ENCODE results near the gene ITGA7. TPM values are rescaled to one million over a fixed set of nuclear protein-coding genes. Genes with fewer than 3 reads are reported as not detected.

Gene ITGA7
- total RNA-seq, 1 experiment from 2014 or later: 0.24 TPM

DNA sequence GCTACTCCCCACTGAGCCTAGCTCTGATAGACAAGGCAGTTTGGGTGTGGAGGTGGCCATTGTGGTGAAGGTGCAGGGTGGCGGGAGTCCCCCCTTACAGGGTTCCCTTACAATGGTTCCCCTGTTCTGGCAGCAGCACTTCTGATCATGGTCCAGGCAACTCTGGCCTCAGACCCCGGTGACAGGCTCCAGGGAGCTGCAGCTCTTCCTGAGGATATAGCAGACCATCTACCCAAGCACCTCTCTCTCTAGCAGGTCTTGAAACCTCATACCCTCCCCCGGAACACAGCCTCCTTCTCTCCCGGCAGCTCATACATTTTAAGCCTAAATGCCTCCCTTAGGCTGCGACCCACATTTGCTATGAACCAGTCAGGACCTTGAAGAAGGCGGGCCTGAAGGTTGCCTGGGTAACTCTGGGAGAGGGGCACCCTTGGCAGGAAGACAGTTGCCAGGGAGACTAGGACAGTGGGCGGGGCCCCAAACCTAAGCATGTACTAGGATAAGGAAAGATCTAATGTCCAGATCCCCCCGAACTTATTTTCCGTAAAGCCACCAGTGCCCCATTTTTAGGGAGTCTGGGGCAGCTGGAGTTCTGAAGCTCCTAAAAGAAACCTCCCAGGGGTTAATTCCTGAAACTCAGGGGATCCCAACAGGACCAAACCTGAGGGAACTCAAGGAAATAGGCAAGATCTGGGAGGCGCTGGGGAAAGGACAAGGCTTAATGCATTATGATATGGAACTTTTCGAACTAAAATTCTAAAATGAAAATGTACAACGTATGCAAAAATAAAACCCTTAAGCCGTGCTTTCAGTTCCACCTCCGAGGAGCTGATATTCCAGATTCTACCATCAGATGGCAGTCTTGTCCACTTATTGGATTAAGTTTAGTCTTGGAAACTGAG is 30.7 kb upstream of the ITGA7 start:
- DNase-seq (ENCODE audit: low read depth in 1 of 2, low spot score in 2 of 2): peak; percentile 83 to 88
- Histone ChIP-seq H3K36me3 (no peaks in the 10 kb centered on the region), H3K4me1 (replicated peaks) (peaks cover 9% of the 10 kb centered on the region), H3K4me3 (peak overlapping the region; percentile 39), H3K9me3 (replicated peaks) (no peaks in the 10 kb centered on the region), H3K27ac (peak overlapping the region; percentile 27), H3K27me3 (replicated peaks) (no peaks in the 10 kb centered on the region)

DNA sequence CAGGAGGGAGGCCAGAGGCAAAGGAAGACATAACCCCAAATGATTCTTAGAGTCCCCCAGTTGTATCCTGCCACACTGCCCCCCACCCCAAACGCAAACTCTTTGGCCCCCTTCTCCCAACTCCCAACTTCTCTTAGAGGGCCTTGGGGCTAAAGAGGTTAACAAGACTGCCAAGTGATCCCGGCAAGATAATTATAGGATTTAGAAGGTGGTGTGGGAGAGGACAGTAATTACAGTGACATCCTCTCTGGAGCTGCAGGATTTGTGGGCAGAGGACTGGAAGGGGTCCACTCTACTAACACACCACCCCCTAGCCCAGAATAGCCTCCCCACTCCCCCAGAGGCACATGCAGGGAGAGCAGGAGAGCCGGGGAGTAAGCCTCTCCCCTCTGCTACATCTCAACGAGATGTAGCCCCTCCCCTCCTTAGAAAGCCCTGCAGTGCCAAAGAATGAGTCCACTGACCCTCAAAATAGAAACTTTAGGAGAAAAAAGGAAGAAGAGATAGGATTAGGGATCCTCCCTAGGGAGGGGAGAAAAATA is 29.9 kb upstream of the ITGA7 start:
- H3K4me1 ChIP-seq (replicated peaks): peaks cover 7% of the 10 kb centered on the region
- H3K27ac ChIP-seq: peak overlapping the region; percentile 27
- no peaks in the 10 kb centered on the region for H3K27me3 ChIP-seq (replicated peaks)
- DNase-seq (ENCODE audit: low read depth in 1 of 2, low spot score in 2 of 2): no peak
- peak overlapping the region; percentile 39; the same call in 1 of the 2 replicates for H3K4me3 ChIP-seq
- H3K9me3 ChIP-seq (replicated peaks): no peaks in the 10 kb centered on the region
- H3K36me3 ChIP-seq: no peaks in the 10 kb centered on the region

DNA sequence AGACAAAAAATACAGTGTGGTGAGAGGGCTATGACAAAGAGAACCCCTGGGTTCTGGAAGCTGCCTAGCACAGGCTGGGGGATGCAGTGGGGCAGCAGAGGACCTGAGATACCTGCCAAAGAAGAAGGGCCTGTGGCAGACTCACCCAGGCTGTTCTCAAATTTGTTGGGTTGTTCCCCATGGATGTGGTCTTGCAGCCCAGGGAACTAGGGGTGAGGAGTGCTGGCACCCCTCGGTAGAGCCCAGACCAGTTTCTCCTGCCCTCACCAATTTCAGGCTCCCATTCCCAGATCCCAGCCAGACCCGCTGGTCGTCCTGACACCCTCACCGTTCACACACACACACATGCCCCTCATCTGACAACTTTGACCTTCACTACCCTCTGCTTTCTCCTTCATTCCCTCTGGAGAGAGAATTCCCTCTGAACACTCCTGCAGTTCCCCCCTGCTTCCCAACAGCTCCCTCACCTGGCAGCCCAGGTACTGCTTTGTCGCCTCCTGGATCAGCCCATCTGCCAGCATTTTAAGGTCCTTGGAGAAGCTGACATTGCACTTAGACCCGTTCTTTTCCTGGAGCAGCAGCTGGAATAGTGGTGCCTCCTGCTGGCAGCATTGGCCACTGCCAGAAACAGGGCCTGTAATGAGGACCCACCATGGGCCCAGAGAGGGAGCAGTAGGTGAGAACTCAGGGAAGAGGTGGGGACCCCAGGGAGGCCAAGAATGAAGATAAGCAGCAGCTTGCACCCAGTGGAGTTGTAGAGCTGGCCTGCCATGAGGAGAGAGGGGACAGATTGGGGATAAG is 29.3 kb upstream of the ITGA7 start:
- H3K4me1 ChIP-seq (replicated peaks): peaks cover 5% of the 10 kb centered on the region
- no peak overlapping the region for H3K27ac ChIP-seq
- H3K4me3 ChIP-seq: no peak overlapping the region
- no peaks in the 10 kb centered on the region for H3K36me3 ChIP-seq
- no peaks in the 10 kb centered on the region for H3K9me3 ChIP-seq (replicated peaks)
- DNase-seq (ENCODE audit: low read depth in 1 of 2, low spot score in 2 of 2): peak; percentile 39 to 61
- H3K27me3 ChIP-seq (replicated peaks): no peaks in the 10 kb centered on the region

DNA sequence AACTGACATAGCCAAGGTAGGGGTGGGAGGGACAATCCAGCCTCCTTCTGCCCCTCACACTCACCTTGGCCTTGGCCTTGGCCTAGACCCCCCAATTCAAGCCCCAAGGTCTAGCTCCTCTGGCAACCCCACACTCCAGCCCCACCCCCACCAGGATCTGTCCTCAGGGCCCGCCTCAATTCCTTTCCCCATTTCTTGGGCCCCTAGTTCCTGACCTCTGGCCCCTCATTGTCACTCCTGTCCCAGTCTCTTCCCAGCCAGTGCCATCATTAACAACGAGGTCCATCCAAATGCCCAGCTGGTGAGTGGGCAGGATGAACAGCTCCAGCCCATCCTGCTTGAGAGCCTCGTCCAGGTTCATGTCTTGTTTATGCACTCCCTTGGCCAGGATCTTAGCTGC is 28.4 kb upstream of the ITGA7 start:
- no peak overlapping the region for H3K4me3 ChIP-seq
- H3K27me3 ChIP-seq (replicated peaks): no peaks in the 10 kb centered on the region
- no peak for DNase-seq (ENCODE audit: low read depth in 1 of 2, low spot score in 2 of 2)
- peaks cover 5% of the 10 kb centered on the region for H3K4me1 ChIP-seq (replicated peaks)
- H3K9me3 ChIP-seq (replicated peaks): no peaks in the 10 kb centered on the region
- H3K27ac ChIP-seq: no peak overlapping the region
- H3K36me3 ChIP-seq: no peaks in the 10 kb centered on the region

DNA sequence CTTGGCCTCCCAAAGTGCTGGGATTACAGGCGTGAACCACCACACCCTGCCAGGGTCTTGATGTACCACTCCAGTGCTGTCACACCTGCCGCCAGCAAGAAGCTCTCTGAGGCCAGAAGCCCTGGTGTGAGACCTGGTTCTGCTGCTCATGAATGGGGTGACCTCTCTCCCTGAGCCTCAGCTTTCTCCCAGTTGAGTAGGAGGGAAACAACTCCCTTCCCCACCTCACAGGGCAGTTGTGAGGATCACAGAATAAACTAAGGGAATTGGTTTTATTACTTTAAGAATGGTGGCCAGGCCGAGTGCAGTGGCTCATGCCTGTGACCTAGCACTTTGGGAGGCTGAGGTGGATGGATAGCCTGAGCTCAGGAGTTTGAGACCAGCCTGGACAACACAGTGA is 26.9 kb upstream of the ITGA7 start:
- H3K4me3 ChIP-seq: no peak overlapping the region

DNA sequence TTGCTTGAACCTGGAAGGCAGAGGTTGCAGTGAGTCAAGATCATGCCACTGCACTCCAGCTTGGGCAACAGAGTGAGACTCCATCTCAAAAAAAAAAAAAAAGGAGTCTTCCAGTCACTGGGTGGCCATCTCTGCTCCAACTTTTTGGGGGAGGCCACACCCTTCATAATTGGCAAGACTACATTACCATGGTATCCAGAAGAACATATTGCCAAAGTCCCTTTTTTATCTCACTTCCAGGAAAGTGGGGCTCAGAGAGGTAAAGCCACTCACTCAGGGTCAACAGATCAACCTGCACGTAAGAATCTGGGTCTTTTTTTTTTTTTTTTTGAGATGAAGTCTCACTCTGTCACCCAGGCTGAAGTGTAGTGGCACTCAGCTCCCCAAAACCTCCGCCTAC is 26.2 kb upstream of the ITGA7 start:
- no peak overlapping the region for H3K4me3 ChIP-seq
- H3K27me3 ChIP-seq (replicated peaks): no peaks in the 10 kb centered on the region
- H3K9me3 ChIP-seq (replicated peaks): no peaks in the 10 kb centered on the region
- no peaks in the 10 kb centered on the region for H3K36me3 ChIP-seq
- no peak overlapping the region for H3K27ac ChIP-seq
- DNase-seq (ENCODE audit: low read depth in 1 of 2, low spot score in 2 of 2): no peak
- H3K4me1 ChIP-seq (replicated peaks): peaks cover 25% of the 10 kb centered on the region

More for the DNA sequence above, 26.9 kb upstream of the ITGA7 start:
- no peak overlapping the region for H3K27ac ChIP-seq
- no peak for DNase-seq (ENCODE audit: low read depth in 1 of 2, low spot score in 2 of 2)
- H3K36me3 ChIP-seq: no peaks in the 10 kb centered on the region
- no peaks in the 10 kb centered on the region for H3K27me3 ChIP-seq (replicated peaks)
- H3K9me3 ChIP-seq (replicated peaks): no peaks in the 10 kb centered on the region
- peaks cover 20% of the 10 kb centered on the region for H3K4me1 ChIP-seq (replicated peaks)

DNA sequence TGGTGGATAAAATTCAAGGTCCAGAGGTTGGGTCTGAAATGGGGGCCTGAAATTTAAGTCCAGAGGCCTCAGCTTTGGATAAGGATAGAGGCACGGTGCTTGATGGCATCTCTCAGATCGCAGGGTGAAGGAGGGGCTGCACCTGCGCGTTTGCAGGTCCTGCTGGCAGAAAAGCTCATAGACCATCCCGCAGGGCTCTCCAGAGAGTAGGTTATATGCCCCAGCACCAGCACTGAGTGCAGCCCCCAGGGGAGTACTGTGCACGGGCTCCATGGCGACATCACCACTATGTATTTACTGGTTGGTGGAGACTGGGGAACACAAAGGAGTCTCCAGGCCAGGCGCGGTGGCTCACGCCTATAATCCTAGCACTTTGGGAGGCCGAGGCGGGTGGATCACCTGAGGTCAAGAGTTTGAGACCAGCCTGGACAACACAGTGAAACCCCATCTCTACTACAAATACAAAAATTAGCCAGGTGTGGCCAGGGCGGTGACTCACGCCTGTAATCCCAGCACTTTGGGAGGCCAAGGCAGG is 25.4 kb upstream of the ITGA7 start:
- H3K4me3 ChIP-seq: no peak overlapping the region

DNA sequence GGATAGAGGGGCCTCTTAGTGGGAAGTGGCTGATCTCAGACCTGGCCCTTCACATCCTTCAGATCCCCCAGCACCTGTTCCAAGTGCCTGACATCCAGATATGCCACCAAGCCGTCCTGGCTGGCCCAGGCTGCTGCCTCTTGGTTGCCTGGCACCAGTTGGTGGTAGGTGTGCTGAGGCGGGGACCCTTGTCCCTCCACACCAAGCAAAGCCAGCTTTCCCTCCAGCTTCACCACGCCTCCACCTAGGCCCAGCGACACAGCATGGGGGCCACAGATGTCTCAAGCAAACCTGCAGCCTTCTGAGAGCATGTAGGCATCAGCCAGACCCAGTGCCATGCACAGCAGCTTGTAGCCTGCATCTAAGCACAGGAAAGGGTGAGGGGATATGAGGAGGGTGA is 24.6 kb upstream of the ITGA7 start:
- Histone ChIP-seq H3K36me3 (peaks cover 10% of the 10 kb centered on the region), H3K9me3 (replicated peaks) (no peaks in the 10 kb centered on the region), H3K27ac (no peak overlapping the region), H3K4me1 (replicated peaks) (peaks cover 28% of the 10 kb centered on the region), H3K4me3 (no peak overlapping the region), H3K27me3 (replicated peaks) (no peaks in the 10 kb centered on the region)
- no peak for DNase-seq (ENCODE audit: low read depth in 1 of 2, low spot score in 2 of 2)

More for the DNA sequence above, 25.4 kb upstream of the ITGA7 start:
- no peak overlapping the region for H3K27ac ChIP-seq
- no peak for DNase-seq (ENCODE audit: low read depth in 1 of 2, low spot score in 2 of 2)
- peaks cover 23% of the 10 kb centered on the region for H3K4me1 ChIP-seq (replicated peaks)
- H3K9me3 ChIP-seq (replicated peaks): no peaks in the 10 kb centered on the region
- H3K36me3 ChIP-seq: peaks cover 2% of the 10 kb centered on the region
- H3K27me3 ChIP-seq (replicated peaks): no peaks in the 10 kb centered on the region

DNA sequence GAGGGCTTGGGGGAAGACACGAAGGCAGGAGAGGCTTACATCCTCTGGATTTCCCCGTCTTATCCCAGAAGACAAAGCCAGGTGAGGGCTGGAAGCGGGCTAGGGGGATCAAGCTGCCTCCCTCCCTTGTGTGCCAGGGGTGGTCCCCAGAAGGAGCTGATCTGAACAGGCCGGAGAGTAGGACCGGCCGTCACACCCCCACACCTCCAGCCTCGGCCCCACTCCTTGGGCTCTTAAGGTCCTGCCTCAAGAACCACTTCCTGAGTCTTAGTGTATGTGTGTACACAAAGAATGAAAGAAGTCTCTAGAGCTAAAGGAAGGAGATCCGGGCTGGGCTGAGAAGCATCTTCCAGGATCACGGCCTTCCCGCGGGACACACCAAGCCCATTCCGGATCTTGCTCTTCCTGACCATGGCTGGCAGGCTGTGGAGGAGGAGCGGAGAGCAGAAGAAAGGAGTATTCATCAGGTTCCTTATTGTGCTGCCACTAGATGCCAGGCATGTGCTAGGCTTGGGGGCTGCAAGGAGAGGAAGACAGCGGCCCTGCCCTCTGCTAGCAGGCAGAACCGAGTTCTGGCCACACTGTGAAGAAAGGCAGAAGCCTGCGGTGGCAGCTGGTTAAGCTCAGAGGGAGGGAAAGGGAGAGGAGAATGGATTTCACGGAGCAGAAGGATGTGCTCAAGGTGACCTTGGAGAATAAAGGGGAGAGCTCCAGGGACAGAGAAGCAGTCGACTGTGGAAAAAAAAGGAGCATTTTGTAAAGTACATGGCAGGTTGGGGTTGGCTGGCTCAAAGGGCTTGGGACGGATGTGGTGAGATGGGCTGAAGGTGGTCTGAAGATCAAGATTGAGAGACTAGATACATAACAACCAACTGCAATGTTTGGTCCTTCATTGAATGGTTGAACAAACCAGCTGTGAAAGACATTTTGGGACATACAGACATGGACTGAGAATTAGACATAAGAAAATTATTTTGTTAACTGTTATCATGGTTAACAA is 22.4 kb upstream of the ITGA7 start:
- H3K36me3 ChIP-seq: peaks cover 32% of the 10 kb centered on the region
- H3K9me3 ChIP-seq (replicated peaks): no peaks in the 10 kb centered on the region
- peaks cover 34% of the 10 kb centered on the region for H3K4me1 ChIP-seq (replicated peaks)
- peak overlapping the region; percentile 94 for H3K27ac ChIP-seq
- H3K4me3 ChIP-seq: peak overlapping the region; percentile 56
- no peaks in the 10 kb centered on the region for H3K27me3 ChIP-seq (replicated peaks)
- peak in 1 of 2 experiments; percentile 79 for DNase-seq (ENCODE audit: low read depth in 1 of 2, low spot score in 2 of 2)

DNA sequence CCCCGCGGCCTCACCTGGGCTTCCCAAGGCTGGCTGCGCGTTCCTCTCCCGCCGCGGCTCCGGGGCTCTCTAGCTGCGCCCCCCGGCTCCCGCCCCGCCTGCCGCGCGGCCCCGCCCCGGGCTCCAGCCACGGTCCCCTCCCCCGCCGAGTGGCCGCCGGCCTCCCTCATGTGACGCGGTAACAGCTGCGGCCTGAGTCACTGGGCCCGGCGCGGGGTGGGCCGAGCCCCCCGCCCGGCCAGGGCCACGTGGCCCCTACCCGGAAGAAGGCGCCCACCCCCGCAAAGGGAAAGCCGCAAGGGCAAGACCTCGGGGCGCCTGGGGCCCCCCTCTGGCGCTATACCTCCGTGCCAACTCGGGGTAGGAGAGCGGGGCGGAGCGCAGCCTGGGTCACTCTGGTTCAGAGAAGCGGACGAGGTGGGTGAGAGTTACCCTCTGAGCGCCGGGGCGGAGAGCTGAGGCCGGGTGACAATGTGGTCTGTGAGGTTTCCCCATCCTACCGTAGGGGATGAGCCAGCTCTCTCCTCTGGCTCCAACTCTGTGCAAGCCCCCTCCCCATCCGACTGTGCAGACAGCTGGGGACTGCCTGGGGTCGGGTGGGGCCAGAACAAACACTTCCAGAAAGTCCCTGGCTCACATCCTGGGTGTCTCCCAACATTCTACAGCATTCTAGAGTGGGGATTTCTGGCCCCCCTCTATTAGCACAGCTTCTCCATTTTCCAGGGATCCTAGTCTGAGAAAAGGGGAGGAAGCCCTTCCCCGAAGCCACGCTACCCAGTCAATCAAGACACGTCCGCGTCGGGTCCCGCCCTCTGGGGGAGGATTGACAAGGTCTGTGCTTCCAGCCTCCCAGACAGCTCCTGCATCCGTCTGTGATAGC is 21.5 kb upstream of the ITGA7 start, which contains the start of gene CD63:
Gene CD63 (minus strand): TSS at position 71 of the 880 bp plus-strand sequence. CDS start 668 bp downstream, outside the sequence.
- peak; percentile 86 to 91 for DNase-seq (ENCODE audit: low read depth in 1 of 2, low spot score in 2 of 2)
- peak within 1 kb of the TSS; percentile 94 for H3K27ac ChIP-seq
- peaks cover 41% of the 10 kb centered on the region for H3K36me3 ChIP-seq
- H3K27me3 ChIP-seq (replicated peaks): no peaks in the 10 kb centered on the region
- H3K9me3 ChIP-seq (replicated peaks): no peaks in the 10 kb centered on the region
- peak within 1 kb of the TSS; percentile 56 for H3K4me3 ChIP-seq
- H3K4me1 ChIP-seq (replicated peaks): peaks cover 34% of the 10 kb centered on the region

DNA sequence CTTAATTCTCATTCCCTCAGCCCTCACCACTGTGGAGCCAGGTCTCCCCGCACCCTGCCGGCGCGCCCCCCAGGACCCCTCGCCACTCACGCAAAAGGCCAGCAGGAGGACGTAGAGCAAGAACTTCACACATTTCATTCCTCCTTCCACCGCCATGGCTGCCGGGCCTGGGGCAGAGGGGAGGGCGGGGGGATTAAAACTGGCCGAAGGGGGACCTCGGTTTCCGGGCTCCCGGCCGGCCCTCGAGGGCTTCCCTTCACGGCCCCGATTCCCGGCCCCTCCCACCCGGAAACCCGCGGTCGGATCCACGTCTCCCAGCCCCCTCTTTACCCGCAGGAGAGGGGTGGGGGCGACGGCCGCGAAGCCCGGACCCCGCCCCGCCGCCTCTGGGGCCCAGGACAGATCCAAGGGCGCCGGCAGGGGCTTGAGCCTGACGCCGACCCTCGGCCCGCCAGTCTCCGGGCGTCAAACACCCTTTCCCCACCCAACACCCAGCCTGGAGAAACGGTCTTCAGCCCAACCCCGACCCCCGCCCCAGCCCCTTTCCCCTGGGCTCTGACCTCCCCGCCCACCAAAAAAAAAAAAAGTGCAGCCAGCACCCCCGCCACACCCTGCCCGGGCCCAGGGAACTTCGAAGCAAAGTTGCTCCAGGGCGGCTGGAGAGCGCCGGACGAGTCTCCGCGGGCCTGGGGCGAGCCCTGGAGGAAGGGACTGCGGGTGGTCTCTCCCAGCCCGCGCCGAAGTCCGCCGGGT is 20.7 kb upstream of the ITGA7 start:
- Histone ChIP-seq H3K27ac (peak overlapping the region; percentile 94), H3K27me3 (replicated peaks) (no peaks in the 10 kb centered on the region), H3K9me3 (replicated peaks) (no peaks in the 10 kb centered on the region), H3K36me3 (peaks cover 49% of the 10 kb centered on the region), H3K4me3 (peak overlapping the region; percentile 56), H3K4me1 (replicated peaks) (peaks cover 34% of the 10 kb centered on the region)
- DNase-seq (ENCODE audit: low read depth in 1 of 2, low spot score in 2 of 2): peak; percentile 60 to 78

Data from SJSA1 (cell line).